ENCODE data around the gene ZC3H12D.
A peak's percentile ranks its signal among the peaks of the same experiment; 100 is the strongest.
"Not testable (repeated sequence)": the region's sequence is repeated elsewhere in the genome, so short reads cannot be mapped to it uniquely, and the experiment has no call there.

ZC3H12D gene

DNA sequence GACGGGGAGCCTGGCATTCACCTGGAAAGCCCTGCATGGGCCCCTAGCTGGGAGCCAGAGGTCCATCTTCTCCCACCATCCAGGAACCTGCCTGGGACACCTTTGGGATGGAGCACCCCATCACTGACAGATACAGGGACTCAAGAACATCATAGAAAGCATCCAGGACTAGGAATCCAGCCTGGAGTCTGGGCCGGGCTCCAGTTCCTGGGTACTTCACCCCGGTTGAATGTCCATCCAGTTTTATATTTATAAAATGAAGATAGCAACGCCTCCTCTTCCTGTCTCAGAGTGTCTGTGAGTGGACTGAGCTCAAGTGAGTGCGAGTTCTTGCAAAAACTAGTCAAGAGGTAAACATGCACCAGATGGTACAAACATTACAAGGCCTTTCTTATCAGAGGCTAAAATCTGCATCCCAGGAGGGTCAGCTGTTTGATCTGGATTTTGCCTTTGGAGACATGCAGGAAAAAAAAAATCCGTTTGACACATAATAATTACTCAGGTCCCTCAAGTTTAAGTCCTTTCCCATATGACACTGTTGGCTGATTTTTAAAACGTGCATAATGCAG is 27.4 kb downstream of the ZC3H12D start:
- DNase-seq: peak; percentile 8

DNA sequence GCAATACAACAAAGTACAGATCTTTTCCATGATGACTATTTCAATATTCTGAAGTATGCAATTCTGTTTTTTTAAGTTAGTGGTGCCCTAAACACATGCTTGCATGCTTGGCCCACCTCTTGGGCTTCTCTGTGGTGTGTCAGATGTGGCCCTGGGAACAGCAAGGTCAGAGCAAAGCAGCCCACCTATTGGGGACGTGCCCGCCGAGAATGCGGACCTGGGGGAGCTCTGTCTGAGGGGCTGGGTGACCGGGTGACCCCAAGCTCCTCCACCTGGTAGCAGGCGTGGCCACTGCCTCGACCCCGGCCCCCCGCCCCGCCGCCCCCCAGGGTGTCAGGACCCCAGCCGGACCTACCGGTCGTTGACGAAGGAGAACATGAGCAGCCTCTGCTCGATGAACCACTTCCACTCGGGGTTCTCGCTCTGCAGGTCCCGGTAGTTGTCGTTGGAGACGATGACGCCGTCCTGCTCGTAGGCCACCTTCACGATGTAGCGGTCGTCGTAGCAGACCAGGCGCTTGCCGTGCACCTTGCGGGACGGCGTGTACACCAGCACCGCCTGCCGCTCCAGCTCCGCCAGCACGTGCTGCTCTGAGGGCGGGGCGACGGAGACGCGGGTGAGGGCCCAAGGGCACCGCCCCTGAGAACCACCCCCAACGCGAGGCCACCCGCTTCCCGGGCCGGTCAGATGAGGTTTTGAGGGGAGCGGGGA is 28.3 kb downstream of the ZC3H12D start:
- DNase-seq: no peak

DNA sequence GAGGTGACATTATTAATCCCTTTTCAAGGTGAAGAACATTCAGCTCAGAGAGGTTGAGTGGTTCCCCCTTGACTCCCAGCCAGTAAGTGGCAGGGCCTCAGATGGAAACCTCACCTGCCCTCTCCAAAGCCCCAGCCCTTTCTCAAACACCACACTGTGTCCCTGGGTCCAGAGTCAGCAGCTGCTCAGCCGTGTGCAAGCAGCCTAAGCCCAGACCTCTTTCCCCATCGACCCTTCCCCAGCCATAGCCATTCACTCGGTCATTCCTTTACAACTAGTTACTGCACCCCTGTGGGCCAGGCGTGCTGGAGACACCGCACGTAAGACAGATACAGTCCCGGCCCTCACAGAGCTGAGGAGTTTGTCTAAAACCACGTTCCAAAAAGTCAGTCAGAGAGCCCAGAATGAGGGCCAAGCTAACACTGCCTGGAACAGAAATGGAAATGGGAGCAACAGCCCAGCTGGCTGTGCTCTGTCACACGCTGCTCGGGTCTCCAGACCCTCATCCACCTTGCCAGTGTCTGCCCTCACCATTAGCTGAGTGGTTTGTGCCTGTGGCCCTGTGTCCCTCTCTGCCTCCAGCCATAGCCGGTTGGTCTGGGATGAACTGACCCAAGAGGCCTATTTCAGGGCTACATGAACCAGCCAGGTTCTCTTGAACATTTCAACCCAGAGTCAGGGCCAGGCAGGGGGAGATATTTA is 29.6 kb downstream of the ZC3H12D start:
- DNase-seq: no peak

DNA sequence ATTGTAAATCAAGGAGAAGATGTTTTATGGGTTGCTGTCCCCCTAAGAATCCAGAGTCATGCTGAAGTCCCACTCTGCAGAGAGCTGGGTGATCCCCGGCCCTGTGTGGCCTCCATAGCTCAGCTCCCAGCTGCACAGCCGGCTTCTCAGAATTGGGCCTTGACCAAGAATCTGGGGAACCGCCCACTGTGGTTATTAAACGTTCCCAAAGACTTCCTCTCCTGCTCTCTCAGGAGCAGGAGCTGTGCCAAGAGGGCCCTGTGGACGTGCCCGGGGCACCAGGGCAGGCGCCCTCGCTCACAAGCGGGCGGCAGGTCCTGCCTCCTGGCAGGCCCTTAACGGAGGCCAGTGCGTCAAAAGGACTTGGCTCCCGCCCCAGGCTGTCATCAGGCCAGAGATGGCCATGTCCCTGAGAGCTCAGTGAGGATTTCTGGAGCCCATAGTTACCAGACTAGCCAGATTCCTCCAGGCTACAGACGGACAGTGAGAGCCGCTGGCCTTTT is 30.4 kb downstream of the ZC3H12D start:
- peak; percentile 83 for DNase-seq

DNA sequence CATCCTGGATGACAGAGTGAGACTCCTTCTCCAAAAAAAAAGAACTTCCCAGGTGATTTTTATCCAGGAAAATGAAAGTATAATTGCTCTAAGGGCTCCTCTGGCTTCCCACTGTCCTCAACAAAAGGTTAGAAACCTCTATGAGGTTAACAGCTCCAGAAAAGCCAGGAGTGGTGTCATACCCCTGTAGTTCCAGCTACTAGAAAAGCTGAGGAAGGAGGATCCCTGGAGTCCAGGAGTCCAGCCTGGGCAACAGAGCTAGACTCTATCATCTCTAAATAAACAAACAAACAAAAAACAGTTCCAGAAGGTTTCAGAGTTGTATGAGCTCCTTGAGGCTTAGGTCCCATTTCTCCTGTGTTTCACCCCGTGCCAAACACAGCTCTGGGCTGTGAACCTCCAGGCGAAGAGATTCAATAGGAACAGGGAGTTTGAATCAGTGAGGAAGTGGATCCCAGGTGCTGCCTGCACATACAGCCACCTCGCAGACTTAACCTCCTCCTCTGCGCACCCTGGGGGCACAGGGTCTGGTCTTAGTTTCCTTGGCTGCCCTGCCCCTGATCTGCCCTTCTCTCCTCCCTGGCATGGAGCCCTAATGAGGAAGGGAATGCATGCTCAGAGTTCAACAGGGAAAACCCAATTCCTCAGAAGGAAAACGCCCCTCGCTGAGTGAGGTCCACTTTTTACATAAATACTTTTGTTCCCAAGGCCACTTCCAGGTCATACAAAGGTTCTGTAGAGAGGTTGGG is 31.0 kb downstream of the ZC3H12D start:
- DNase-seq: no peak

DNA sequence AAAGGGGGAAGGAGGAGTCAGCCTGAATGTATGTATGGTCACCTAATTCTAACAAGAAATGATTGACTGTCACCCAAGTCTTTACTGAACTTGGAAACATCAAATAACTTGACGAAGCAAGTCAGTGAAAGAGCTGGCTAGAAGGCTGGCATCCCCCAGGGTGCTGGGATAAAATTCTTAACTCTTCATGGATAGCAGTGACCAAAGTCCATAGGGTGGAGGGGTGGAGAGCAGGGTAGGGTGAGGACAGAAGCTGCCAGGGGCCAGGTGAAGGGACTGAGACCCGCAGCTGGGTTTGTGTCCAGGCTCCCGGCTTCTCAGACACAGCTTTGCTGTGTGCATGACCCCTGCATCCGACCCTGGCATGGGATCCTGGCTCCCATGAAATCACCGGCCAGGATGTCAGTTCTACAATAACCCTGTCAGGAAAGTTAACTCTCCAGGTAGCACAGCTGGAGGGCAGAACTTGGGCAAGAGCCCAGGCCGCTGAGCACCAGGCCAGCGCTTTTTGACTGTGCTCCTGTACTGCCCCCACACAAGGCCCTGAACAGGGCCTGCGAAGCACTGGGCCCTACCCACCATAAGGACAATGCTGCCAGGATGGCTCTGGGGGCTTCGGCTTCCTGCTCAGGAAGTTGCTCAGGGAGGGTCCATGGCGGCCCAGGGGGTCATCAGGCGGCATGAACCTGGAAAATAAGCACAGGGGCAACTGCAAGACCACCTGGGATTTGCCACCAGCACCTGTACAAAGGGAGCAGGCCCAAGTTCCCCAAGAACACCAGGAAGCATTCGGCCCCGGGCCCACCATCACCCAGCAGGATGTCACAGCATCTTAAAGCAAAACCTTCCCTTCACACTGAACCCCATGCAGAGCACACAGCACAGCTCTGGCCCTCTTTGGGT is 32.5 kb downstream of the ZC3H12D start:
- no peak for DNase-seq

- DNase-seq: no peak
Measured at GRCh38 chr6:149451376-149452036, 33.3 kb downstream of the ZC3H12D start.

DNA sequence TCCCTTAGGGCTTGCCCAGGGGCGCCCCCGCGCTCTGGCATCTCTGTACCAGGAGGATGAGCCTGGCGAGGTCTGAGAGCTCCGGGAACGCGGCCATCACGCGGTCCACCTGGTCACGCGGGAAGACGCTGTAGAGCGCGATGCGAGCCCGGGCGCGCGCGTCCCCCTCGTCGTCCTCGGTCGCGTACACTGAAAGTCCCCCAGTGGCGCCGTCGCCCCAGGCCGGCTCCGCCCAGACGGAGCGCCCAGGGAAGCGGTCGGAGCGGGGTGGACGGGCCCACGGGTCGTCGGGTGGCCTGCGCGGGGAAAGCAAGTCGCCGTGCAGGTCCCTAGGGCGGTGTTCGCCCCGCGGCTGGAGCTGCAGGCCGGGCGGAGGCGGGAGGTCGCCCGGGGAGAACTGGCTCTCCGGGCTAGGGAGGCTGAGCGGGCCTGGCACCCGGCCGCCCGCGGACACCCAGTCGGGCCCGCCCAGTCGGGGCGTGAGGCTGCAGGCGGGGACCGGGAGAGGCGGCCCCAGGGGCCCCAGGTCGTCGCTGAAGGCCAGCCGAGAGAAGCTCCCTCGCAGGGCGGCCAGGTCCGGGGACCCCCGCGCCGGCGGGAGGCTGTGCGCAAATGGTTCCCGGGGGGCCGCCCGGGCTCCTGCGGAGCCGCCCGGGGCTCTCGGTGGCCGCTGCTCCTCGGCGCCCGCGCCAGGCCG is 34.0 kb downstream of the ZC3H12D start:
- DNase-seq: no peak

- DNase-seq: no peak
Measured at GRCh38 chr6:149449831-149450678, 34.8 kb downstream of the ZC3H12D start.

GRCh38 chr6:149448821-149449453 is 35.9 kb downstream of the ZC3H12D start:
- no peak for DNase-seq

DNA sequence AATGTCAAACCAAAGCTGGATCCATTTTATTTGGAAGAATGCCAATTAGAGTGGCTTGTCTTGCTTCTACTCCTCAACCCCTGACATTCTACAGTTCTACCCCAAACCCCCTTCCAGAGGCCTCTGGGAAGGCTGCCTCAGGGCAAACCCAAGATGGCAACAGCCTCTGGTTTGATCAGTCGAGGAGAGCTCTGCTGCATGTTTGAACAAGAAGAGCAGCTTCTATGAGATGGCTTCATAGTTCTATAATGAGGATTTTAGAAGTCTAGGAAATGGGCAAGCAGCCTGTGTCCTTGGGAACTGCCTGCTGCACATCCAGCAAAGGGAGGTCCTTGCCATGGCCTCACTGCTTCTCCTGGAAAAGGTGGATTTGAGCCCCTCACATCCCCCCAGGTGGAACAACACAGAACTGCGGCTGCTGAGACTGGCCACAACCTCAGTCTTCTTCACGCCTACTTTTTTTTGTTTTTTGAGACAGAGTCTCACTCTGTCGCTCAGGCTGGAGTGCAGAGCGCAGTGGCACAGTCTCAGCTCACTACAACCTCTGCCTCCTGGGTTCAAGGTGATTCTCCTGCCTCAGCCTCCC is 37.9 kb downstream of the ZC3H12D start:
- no peak for DNase-seq

DNA sequence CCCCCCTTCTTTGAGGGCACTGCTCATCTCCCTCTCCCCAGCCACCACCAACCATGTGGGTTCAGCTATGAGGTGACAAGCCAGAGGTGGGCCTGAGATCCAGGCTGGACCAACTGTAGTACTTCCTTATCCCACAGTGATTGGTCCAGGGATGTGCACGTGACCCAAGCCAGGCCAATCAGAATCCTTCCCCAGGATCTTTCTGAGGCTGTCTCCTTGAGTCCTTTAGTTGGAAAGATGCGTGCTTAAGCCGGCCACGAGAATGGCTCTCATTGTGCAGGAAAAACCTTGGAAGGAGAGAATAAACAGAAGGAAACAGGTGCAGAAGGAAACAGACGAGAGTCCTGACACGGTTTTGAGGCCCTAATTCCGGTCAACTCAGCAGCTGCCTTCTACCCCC is 39.2 kb downstream of the ZC3H12D start:
- DNase-seq: no peak

DNA sequence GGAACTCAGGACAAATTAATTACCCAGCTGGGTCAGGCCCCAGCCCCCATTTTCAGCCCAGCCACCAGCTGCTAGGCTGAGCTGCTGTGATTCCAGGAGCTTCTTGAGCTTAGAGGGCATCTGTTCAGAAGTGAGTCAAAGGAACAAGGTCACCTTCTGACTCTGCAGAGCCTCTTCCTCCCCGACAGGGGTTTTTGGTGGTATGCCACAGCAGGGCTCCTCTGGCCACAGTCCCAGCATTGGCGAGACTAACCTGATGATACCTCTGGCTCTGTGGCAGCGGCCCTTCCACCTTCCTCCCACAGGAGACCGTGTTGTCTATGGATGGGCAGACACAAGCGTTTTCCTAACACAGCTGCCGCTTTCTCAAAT is 39.7 kb downstream of the ZC3H12D start:
- no peak for DNase-seq

DNA sequence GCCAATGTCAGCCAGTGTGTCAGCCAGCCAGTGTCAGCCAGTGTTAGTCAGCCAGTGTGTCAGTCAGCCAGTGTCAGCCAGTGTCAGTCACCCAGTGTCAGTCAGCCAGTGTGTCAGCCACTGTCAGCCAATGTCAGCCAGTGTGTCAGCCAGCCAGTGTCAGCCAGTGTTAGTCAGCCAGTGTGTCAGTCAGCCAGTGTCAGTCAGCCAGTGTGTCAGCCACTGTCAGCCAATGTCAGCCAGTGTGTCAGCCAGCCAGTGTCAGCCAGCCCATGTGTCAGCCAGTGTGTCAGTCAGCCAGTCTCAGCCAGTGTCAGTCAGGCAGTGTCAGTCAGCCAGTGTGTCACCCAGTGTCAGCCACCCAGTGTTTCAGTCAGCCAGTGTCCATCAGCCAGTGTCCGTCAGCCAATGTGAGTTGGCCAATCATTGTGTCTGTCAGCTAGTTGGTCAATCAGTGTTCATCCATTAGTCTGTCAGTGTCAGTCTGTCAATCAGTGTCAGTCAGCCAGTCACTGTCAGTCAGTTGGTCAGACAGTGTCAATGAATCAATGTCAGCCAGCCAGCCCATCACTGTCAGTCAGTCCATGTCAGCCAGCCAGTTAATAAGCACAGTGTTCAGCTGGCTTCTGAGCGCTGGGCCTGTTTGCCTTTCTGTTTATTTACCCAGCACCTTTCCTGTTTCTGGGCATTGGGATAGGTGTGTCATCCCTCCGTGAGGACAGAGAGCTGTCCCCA is 40.3 kb downstream of the ZC3H12D start:
- not testable (repeated sequence) for DNase-seq

- no peak for DNase-seq
Measured at GRCh38 chr6:149443411-149444181, 41.2 kb downstream of the ZC3H12D start.

- no peak for DNase-seq
Measured at GRCh38 chr6:149441740-149442139, 43.1 kb downstream of the ZC3H12D start.
